IMR-90 (cell line): ENCODE data around the gene TBCD. TPM values are rescaled to one million over a fixed set of nuclear protein-coding genes. Genes with fewer than 3 reads are reported as not detected.

ENCODE experiments used
- ATAC-seq: fragments of 200-7000 bp; cut with Tn5 transposase; 2 replicates; pipeline ENCODE4 v1.9.1; 2020; ENCODE audit warnings: low read depth, mild to moderate bottlenecking, moderate library complexity
- BruUV-seq: library from RNA; stranded (reverse); fragments of 400-500 nt; replicated peaks from 2 replicates; lab custom pipeline; 2021; lab: Mats Ljungman, UMichigan
- CTCF ChIA-PET: fragments of 300-600 bp; formaldehyde crosslinking; extraction: SDS; loops from one replicate; lab custom pipeline; 2021; ENCODE audit warnings: antibody characterized with exemption; lab: Yijun Ruan, JAX
- POLR2A ChIA-PET: fragments of 300-600 bp; sonication (Branson Sonifier 250); formaldehyde crosslinking; loops from one replicate; lab custom pipeline; 2022; ENCODE audit warnings: antibody characterized with exemption; ENCODE audit not compliant: unreplicated experiment; lab: Charles Lee
- DNase-seq: peaks from one replicate; pipeline ENCODE4 v3.0.0; 2013
- H2AFZ ChIP-seq: replicated peaks from 2 replicates; pipeline ENCODE3; 2013; ENCODE audit warnings: low read length, mild to moderate bottlenecking; ENCODE audit not compliant: poor library complexity
- H2AK5ac ChIP-seq: 2 replicates; pipeline ENCODE4 v1.6.1; 2013; ENCODE audit warnings: low read depth, low read length, inconsistent platforms
- H2AK9ac ChIP-seq: replicated peaks from 2 replicates; pipeline ENCODE3; 2013; ENCODE audit warnings: mild to moderate bottlenecking, low read depth, low read length, moderate library complexity; ENCODE audit not compliant: poor library complexity
- H2BK120ac ChIP-seq: 2 replicates; pipeline ENCODE4 v1.6.1; 2013; ENCODE audit warnings: low read depth, low read length, inconsistent platforms
- H2BK15ac ChIP-seq: 3 replicates; pipeline ENCODE4 v1.6.1; 2013; ENCODE audit warnings: low read depth, low read length, inconsistent platforms
- H2BK20ac ChIP-seq: 2 replicates; pipeline ENCODE4 v1.6.1; 2013; ENCODE audit warnings: low read depth, mild to moderate bottlenecking, inconsistent platforms, low read length, moderate library complexity
- H2BK5ac ChIP-seq: 2 replicates; pipeline ENCODE4 v1.6.1; 2013; ENCODE audit warnings: mild to moderate bottlenecking, low read depth, low read length, inconsistent platforms; ENCODE audit not compliant: poor library complexity, severe bottlenecking
- H3K14ac ChIP-seq: replicated peaks from 2 replicates; pipeline ENCODE4 v1.6.1; 2013; ENCODE audit warnings: low read depth, low read length, inconsistent platforms
- H3K18ac ChIP-seq: 2 replicates; pipeline ENCODE4 v1.6.1; 2013; ENCODE audit warnings: low read depth, low read length, control low read depth
- H3K23ac ChIP-seq: 2 replicates; pipeline ENCODE4 v1.6.1; 2013; ENCODE audit warnings: low read depth, low read length, inconsistent platforms
- H3K27ac ChIP-seq: 2 replicates; pipeline ENCODE4 v1.5.1; 2013; ENCODE audit warnings: mild to moderate bottlenecking, control low read depth, low read length; ENCODE audit not compliant: insufficient read depth
- H3K27me3 ChIP-seq: 2 replicates; pipeline ENCODE4 v1.6.1; 2013; ENCODE audit warnings: low read length; ENCODE audit not compliant: control insufficient read depth, insufficient read depth
- H3K36me3 ChIP-seq: 2 replicates; pipeline ENCODE4 v1.6.1; 2013; ENCODE audit warnings: low read length, mixed read lengths; ENCODE audit not compliant: control insufficient read depth, insufficient read depth
- H3K4ac ChIP-seq: 2 replicates; pipeline ENCODE4 v1.6.1; 2013; ENCODE audit warnings: low read depth, low read length, inconsistent platforms
- H3K4me1 ChIP-seq: 2 replicates; pipeline ENCODE4 v1.6.1; 2013; ENCODE audit warnings: low read length, mixed read lengths; ENCODE audit not compliant: control insufficient read depth, insufficient read depth
- H3K4me2 ChIP-seq: 2 replicates; pipeline ENCODE4 v1.6.1; 2013; ENCODE audit warnings: low read depth, mild to moderate bottlenecking, control low read depth, low read length, moderate library complexity
- H3K4me3 ChIP-seq: 2 replicates; pipeline ENCODE4 v1.5.1; 2013; ENCODE audit warnings: low read depth, mild to moderate bottlenecking, control low read depth, low read length, moderate library complexity; ENCODE audit not compliant: insufficient read depth
- H3K56ac ChIP-seq: 2 replicates; pipeline ENCODE4 v1.6.1; 2013; ENCODE audit warnings: low read length, inconsistent platforms; ENCODE audit not compliant: insufficient read depth; ENCODE audit errors: extremely low read depth
- H3K79me1 ChIP-seq, 2 experiments: 2 replicates each; pipeline ENCODE4 v1.6.1; 2013; ENCODE audit warnings: low read length in 2 of 2, inconsistent platforms in 1 of 2, low read depth in 1 of 2
- H3K9ac ChIP-seq: 2 replicates; pipeline ENCODE4 v1.6.1; 2013; ENCODE audit warnings: low read depth, low read length, control low read depth
- H3K9me1 ChIP-seq: 2 replicates; pipeline ENCODE4 v1.6.1; 2013; ENCODE audit warnings: low read length, inconsistent platforms; ENCODE audit not compliant: insufficient read depth
- H3K9me3 ChIP-seq: 2 replicates; pipeline ENCODE4 v1.6.1; 2013; ENCODE audit warnings: low read length; ENCODE audit not compliant: control insufficient read depth, insufficient read depth
- H4K20me1 ChIP-seq: 2 replicates; pipeline ENCODE4 v1.6.1; 2013; ENCODE audit warnings: low read length, inconsistent platforms; ENCODE audit not compliant: insufficient read depth
- H4K5ac ChIP-seq: 2 replicates; pipeline ENCODE4 v1.6.1; 2013; ENCODE audit warnings: mild to moderate bottlenecking, low read depth, low read length, control low read depth
- H4K8ac ChIP-seq, 2 experiments: 2 replicates each; pipeline ENCODE4 v1.6.1; 2013; ENCODE audit warnings: low read depth in 2 of 2, low read length in 2 of 2, control low read depth in 1 of 2, inconsistent platforms in 1 of 2
- H4K91ac ChIP-seq: 2 replicates; pipeline ENCODE4 v1.6.1; 2013; ENCODE audit warnings: low read depth, low read length, inconsistent platforms; ENCODE audit not compliant: insufficient read depth
- BHLHE40 ChIP-seq: fragments of 150-350 bp; IDR thresholded peaks from 2 replicates; pipeline ENCODE4 v1.6.1; 2016; ENCODE audit warnings: mild to moderate bottlenecking, low read depth, low read length
- CHD1 ChIP-seq: IDR thresholded peaks from 2 replicates; pipeline ENCODE4 v1.6.1; 2012; ENCODE audit warnings: low read depth, low read length, improper control_type of control experiment
- CTCF ChIP-seq: conservative IDR thresholded peaks from 2 replicates; pipeline ENCODE4 v1.5.1; 2012; ENCODE audit warnings: mild to moderate bottlenecking, low read depth, low read length, improper control_type of control experiment
- ELK1 ChIP-seq: fragments of 150-350 bp; IDR thresholded peaks from 2 replicates; pipeline ENCODE4 v1.6.1; 2016; ENCODE audit warnings: low read depth, mild to moderate bottlenecking, low read length, moderate library complexity, borderline replicate concordance
- FOS ChIP-seq: fragments of 150-350 bp; IDR thresholded peaks from 2 replicates; pipeline ENCODE4 v1.6.1; 2016; ENCODE audit warnings: low read depth, low read length
- MAFK ChIP-seq: IDR thresholded peaks from 2 replicates; pipeline ENCODE4 v1.6.1; 2012; ENCODE audit warnings: low read depth, low read length, improper control_type of control experiment
- MAZ ChIP-seq: IDR thresholded peaks from 2 replicates; pipeline ENCODE4 v1.6.1; 2012; ENCODE audit warnings: low read depth, mild to moderate bottlenecking, low read length, improper control_type of control experiment, moderate library complexity, borderline replicate concordance
- MXI1 ChIP-seq: IDR thresholded peaks from 2 replicates; pipeline ENCODE4 v1.6.1; 2012; ENCODE audit warnings: low read depth, mild to moderate bottlenecking, low read length, moderate library complexity, borderline replicate concordance
- POLR2A ChIP-seq: IDR thresholded peaks from 2 replicates; pipeline ENCODE4 v1.6.1; 2012; ENCODE audit warnings: mild to moderate bottlenecking, low read depth, low read length
- RAD21 ChIP-seq: IDR thresholded peaks from 2 replicates; pipeline ENCODE4 v1.6.1; 2012; ENCODE audit warnings: low read length, improper control_type of control experiment
- RCOR1 ChIP-seq: IDR thresholded peaks from 2 replicates; pipeline ENCODE4 v1.6.1; 2012; ENCODE audit warnings: mild to moderate bottlenecking, low read length, improper control_type of control experiment; ENCODE audit not compliant: insufficient replicate concordance
- SMC3 ChIP-seq: fragments of 150-350 bp; IDR thresholded peaks from 2 replicates; pipeline ENCODE4 v1.6.1; 2016; ENCODE audit warnings: low read depth, mild to moderate bottlenecking, antibody characterized with exemption, low read length, moderate library complexity
- USF2 ChIP-seq: fragments of 150-350 bp; IDR thresholded peaks from 2 replicates; pipeline ENCODE4 v1.6.1; 2017; ENCODE audit warnings: mild to moderate bottlenecking, antibody characterized with exemption, low read length, low read depth
- WGBS, 2 experiments: methylation state at CpG; one replicate each; pipeline versions ENCODE4 v1.1.5 to v1.1.7; 2013; ENCODE audit warnings: missing lambda C conversion rate in 2 of 2; ENCODE audit not compliant: insufficient read length in 1 of 2; ENCODE audit errors: extremely low coverage in 2 of 2; 5-methylcytosine and 5-hydroxymethylcytosine counted together
- dilution Hi-C: fragments of 300-500 bp; cut with HindIII; formaldehyde crosslinking; loops from one replicate; pipeline ENCODE4 v1.14.3; 2018; ENCODE audit warnings: low sequenced_read_pairs; ENCODE audit not compliant: unreplicated experiment
- in situ Hi-C: fragments of 300-500 bp; cut with MboI; formaldehyde crosslinking; loops from 3 replicates; pipeline ENCODE4 v1.14.3; 2019; ENCODE audit warnings: low sequenced_read_pairs, inconsistent platforms, mixed read lengths
- intact Hi-C: fragments of 100-400 bp; cut with micrococcal nuclease; formaldehyde crosslinking; loops from 2 replicates; pipeline ENCODE4 v1.10.0; 2022
- polyA plus RNA-seq, 3 experiments: library from polyadenylated mRNA; depleted of rRNA; stranded (reverse); fragments of >200 nt; gene quantifications; 2 replicates each; pipeline ENCODE4 v1.2.3, GENCODE V29; 2012; ENCODE audit warnings: low replicate concordance in 1 of 3
- total RNA-seq: library from RNA; depleted of rRNA; stranded (reverse); fragments of >200 nt; gene quantifications from 2 replicates; pipeline ENCODE4 v1.2.3, GENCODE V29; 2012

TBCD gene
- total and polyA plus RNA-seq, 2 of the 4 experiments (the other 2 are of a cell fraction): 21.9 to 54.5 TPM

- intact Hi-C loops: no loop called here
- Histone ChIP-seq H3K9me1 (no peaks in the 10 kb centered on the region; the same call in 1 of the 2 replicates), H2AFZ (no peak overlapping the region), H2BK5ac (no peak overlapping the region), H3K36me3 (peaks cover 32% of the 10 kb centered on the region), H4K91ac (no peak overlapping the region), H3K27ac (no peak overlapping the region), H3K9me3 (no peaks in the 10 kb centered on the region), H3K23ac (no peak overlapping the region), H3K79me1 (no peaks in the 10 kb centered on the region), H3K14ac (no peak overlapping the region), H4K5ac (no peak overlapping the region), H3K27me3 (no peaks in the 10 kb centered on the region), H2BK15ac (no peak overlapping the region), H4K20me1 (no peaks in the 10 kb centered on the region), H3K4ac (no peak overlapping the region), H2AK5ac (no peak overlapping the region), H2BK20ac (no peak overlapping the region), H2AK9ac (no peak overlapping the region), H3K4me1 (no peaks in the 10 kb centered on the region), H3K18ac (no peak overlapping the region), H3K4me2 (no peak overlapping the region), H3K9ac (no peak overlapping the region), H4K8ac (no peak overlapping the region), H2BK120ac (no peak overlapping the region), H3K4me3 (no peak overlapping the region), H3K56ac (no peak overlapping the region)
- no peak for DNase-seq
- no peak for TF ChIP-seq USF2
- no peak for TF ChIP-seq RAD21
- no peak for TF ChIP-seq MAZ
- no peak for TF ChIP-seq ELK1
- no peak for TF ChIP-seq MAFK
- no peak for TF ChIP-seq BHLHE40
- TF ChIP-seq SMC3: no peak
- no peak for TF ChIP-seq FOS
- no peak for TF ChIP-seq CHD1
- TF ChIP-seq RCOR1: no peak
- TF ChIP-seq CTCF: no peak
- TF ChIP-seq MXI1: no peak
- TF ChIP-seq POLR2A: no peak
- WGBS, 2 experiments: 96% methylated on average over 19 of the region's 53 CpGs; no CpG with 5 or more reads in 1 of the 2 experiments
- in situ Hi-C loops: no loop called here
- dilution Hi-C loops: no loop called here
- POLR2A ChIA-PET: no interaction called here
- ATAC-seq: no peak
- BruUV-seq: no TSS peak
- CTCF ChIA-PET: no interaction called here
Measured at GRCh38 chr17:82937411-82938371, 185.8 kb downstream of the TBCD start.
